ENCODE results near the gene SORCS2. TPM values are rescaled to one million over a fixed set of nuclear protein-coding genes. Genes with fewer than 3 reads are reported as not detected.

The SORCS2 gene
- total and polyA plus RNA-seq, 2 of the 8 experiments (the other 6 are each of a cell fraction or from before 2014, with no cell fraction given) = 0.36 to 1.8 TPM

- TF ChIP-seq GTF2F1 (IDR thresholded peaks at IDR 0.05; ENCODE audit: borderline replicate concordance, low read depth, low read length) (no peak), SP1 (IDR thresholded peaks at IDR 0.05; ENCODE audit: low read depth, low read length) (no peak), SIN3A (conservative IDR thresholded peaks at IDR 0.05 in 1 of 2, IDR thresholded peaks at IDR 0.05 in 1 of 2; ENCODE audit: low read depth in 1 of 2, low read length in 2 of 2) (no peak), CEBPB (IDR thresholded peaks at IDR 0.05; ENCODE audit: low read depth, low read length) (no peak), KDM4A (IDR thresholded peaks at IDR 0.05; ENCODE audit: low read depth, low read length, severe bottlenecking) (no peak)
Observed at GRCh38 chr4:7585768-7586167, 393.4 kb downstream of the SORCS2 start (continued).
